ENCODE measurements around the gene ACTMAP. TPM values are rescaled to one million over a fixed set of nuclear protein-coding genes. Genes with fewer than 3 reads are reported as not detected.
"Not testable (repeated sequence)": the region's sequence is repeated elsewhere in the genome, so short reads cannot be mapped to it uniquely, and the experiment has no call there.

The ACTMAP gene
- total and polyA plus RNA-seq, 5 donors from 2014 or later = 2.1 to 5.5 (median 3.1) TPM

DNA sequence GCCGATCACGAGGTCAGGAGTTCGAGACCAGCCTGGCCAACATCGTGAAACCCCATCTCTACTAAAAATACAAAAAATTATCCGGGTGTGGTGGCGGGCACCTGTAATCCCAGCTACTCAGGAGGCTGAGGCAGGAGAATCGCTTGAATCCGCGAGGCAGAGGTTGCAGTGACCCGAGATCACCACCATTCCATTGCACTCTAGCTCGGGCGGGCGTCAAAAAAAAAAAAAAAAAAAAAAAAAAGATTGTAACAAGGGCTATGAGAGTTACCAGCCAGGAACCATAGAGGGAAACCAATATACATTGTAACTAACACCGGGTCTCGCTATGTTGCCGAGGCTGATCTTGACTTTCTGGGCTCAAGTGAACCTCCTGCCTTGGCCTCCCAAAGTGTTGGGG lies 18.0 kb downstream of the ACTMAP start:
- H3K27me3 ChIP-seq (ENCODE audit: control insufficient read depth, insufficient read depth, low read length); H3K27ac ChIP-seq (ENCODE audit: insufficient read depth, low read length, poor library complexity, severe bottlenecking); H3K27me3 Mint-ChIP-seq; H3K9me3 ChIP-seq (ENCODE audit: control insufficient read depth in 2 of 2, low read length in 2 of 2); H3K4me1 ChIP-seq (ENCODE audit: control insufficient read depth, insufficient read depth, low read length, poor library complexity, severe bottlenecking); H3K9me3 Mint-ChIP-seq; DNase-seq; H3K4me1 Mint-ChIP-seq; H3K27ac Mint-ChIP-seq; ATAC-seq (ENCODE audit: low read depth in 2 of 2); H3K4me3 ChIP-seq (ENCODE audit: low read depth, low read length); H3K4me3 Mint-ChIP-seq: not testable (repeated sequence)
- H3K36me3 Mint-ChIP-seq = peaks cover 46% of the 10 kb centered on the region
- peaks cover 73% of the 10 kb centered on the region for H3K36me3 ChIP-seq (ENCODE audit: control insufficient read depth, insufficient read depth, low read length)

GRCh38 chr19:40730065-40730464 lies 20.2 kb downstream of the ACTMAP start:
- H3K36me3 ChIP-seq (ENCODE audit: control insufficient read depth, insufficient read depth, low read length) = peaks cover 74% of the 10 kb centered on the region
- not testable (repeated sequence) for H3K4me1 Mint-ChIP-seq; H3K27ac ChIP-seq (ENCODE audit: insufficient read depth, low read length, poor library complexity, severe bottlenecking); H3K27me3 Mint-ChIP-seq; H3K9me3 Mint-ChIP-seq; H3K4me3 ChIP-seq (ENCODE audit: low read depth, low read length); H3K27ac Mint-ChIP-seq; H3K4me3 Mint-ChIP-seq; DNase-seq; H3K4me1 ChIP-seq (ENCODE audit: control insufficient read depth, insufficient read depth, low read length, poor library complexity, severe bottlenecking); H3K27me3 ChIP-seq (ENCODE audit: control insufficient read depth, insufficient read depth, low read length); H3K9me3 ChIP-seq (ENCODE audit: control insufficient read depth in 2 of 2, low read length in 2 of 2); ATAC-seq (ENCODE audit: low read depth in 2 of 2)
- peaks cover 39% of the 10 kb centered on the region for H3K36me3 Mint-ChIP-seq

GRCh38 chr19:40726279-40726678 lies 24.0 kb downstream of the ACTMAP start:
- no peaks in the 10 kb centered on the region for H3K4me1 ChIP-seq (ENCODE audit: control insufficient read depth, insufficient read depth, low read length, poor library complexity, severe bottlenecking)
- H3K36me3 Mint-ChIP-seq = peaks cover 27% of the 10 kb centered on the region
- H3K27ac ChIP-seq (ENCODE audit: insufficient read depth, low read length, poor library complexity, severe bottlenecking) = no peak overlapping the region
- no peaks in the 10 kb centered on the region for H3K9me3 Mint-ChIP-seq
- no peak overlapping the region for H3K27ac Mint-ChIP-seq
- H3K4me3 Mint-ChIP-seq = no peak overlapping the region
- no peaks in the 10 kb centered on the region for H3K27me3 ChIP-seq (ENCODE audit: control insufficient read depth, insufficient read depth, low read length)
- DNase-seq (no peak), ATAC-seq (ENCODE audit: low read depth in 2 of 2) (no peak)
- H3K36me3 ChIP-seq (ENCODE audit: control insufficient read depth, insufficient read depth, low read length) = peaks cover 50% of the 10 kb centered on the region
- H3K4me1 Mint-ChIP-seq = peaks cover 0 to 19% (median 12%) of the 10 kb centered on the region in 4 donors
- no peaks in the 10 kb centered on the region for H3K27me3 Mint-ChIP-seq
- no peaks in the 10 kb centered on the region for H3K9me3 ChIP-seq (ENCODE audit: control insufficient read depth in 2 of 2, low read length in 2 of 2)
- H3K4me3 ChIP-seq (ENCODE audit: low read depth, low read length) = no peak overlapping the region

- Histone ChIP-seq H3K9me3 (ENCODE audit: control insufficient read depth in 2 of 2, low read length in 2 of 2) (no peaks in the 10 kb centered on the region), H3K27me3 (ENCODE audit: control insufficient read depth, insufficient read depth, low read length) (no peaks in the 10 kb centered on the region), H3K4me3 (ENCODE audit: low read depth, low read length) (no peak overlapping the region), H3K27ac (ENCODE audit: insufficient read depth, low read length, poor library complexity, severe bottlenecking) (no peak overlapping the region), H3K36me3 (ENCODE audit: control insufficient read depth, insufficient read depth, low read length) (peaks cover 36% of the 10 kb centered on the region), H3K4me1 (ENCODE audit: control insufficient read depth, insufficient read depth, low read length, poor library complexity, severe bottlenecking) (no peaks in the 10 kb centered on the region)
- Mint-ChIP-seq H3K36me3 (peaks cover 26% of the 10 kb centered on the region), H3K4me3 (peak overlapping the region in 1 of 4 donors; percentile 15), H3K4me1 (peaks cover 6 to 32% (median 20%) of the 10 kb centered on the region in 4 donors), H3K9me3 (no peaks in the 10 kb centered on the region), H3K27ac (no peak overlapping the region), H3K27me3 (no peaks in the 10 kb centered on the region)
- ATAC-seq (ENCODE audit: low read depth in 2 of 2) (no peak), DNase-seq (no peak)
These were observed 25.4 kb downstream of the ACTMAP start for GRCh38 chr19:40724855-40725254.

GRCh38 chr19:40724315-40724714 lies 26.0 kb downstream of the ACTMAP start:
- H3K9me3 ChIP-seq (ENCODE audit: control insufficient read depth in 2 of 2, low read length in 2 of 2) = no peaks in the 10 kb centered on the region
- no peak overlapping the region for H3K27ac ChIP-seq (ENCODE audit: insufficient read depth, low read length, poor library complexity, severe bottlenecking)
- H3K27me3 Mint-ChIP-seq = no peaks in the 10 kb centered on the region
- peaks cover 26% of the 10 kb centered on the region for H3K36me3 Mint-ChIP-seq
- peaks cover 32% of the 10 kb centered on the region for H3K36me3 ChIP-seq (ENCODE audit: control insufficient read depth, insufficient read depth, low read length)
- H3K27me3 ChIP-seq (ENCODE audit: control insufficient read depth, insufficient read depth, low read length) = no peaks in the 10 kb centered on the region
- no peak overlapping the region for H3K27ac Mint-ChIP-seq
- no peak overlapping the region for H3K4me3 ChIP-seq (ENCODE audit: low read depth, low read length)
- no peak for DNase-seq
- no peaks in the 10 kb centered on the region for H3K9me3 Mint-ChIP-seq
- H3K4me1 Mint-ChIP-seq = peaks cover 6 to 38% (median 22%) of the 10 kb centered on the region in 4 donors
- H3K4me1 ChIP-seq (ENCODE audit: control insufficient read depth, insufficient read depth, low read length, poor library complexity, severe bottlenecking) = peaks cover 4% of the 10 kb centered on the region
- no peak for ATAC-seq (ENCODE audit: low read depth in 2 of 2)
- peak overlapping the region in 1 of 4 donors; percentile 21 for H3K4me3 Mint-ChIP-seq

GRCh38 chr19:40723661-40724254 lies 26.5 kb downstream of the ACTMAP start:
- H3K36me3 Mint-ChIP-seq = peaks cover 26% of the 10 kb centered on the region
- H3K4me1 Mint-ChIP-seq = peaks cover 6 to 42% (median 22%) of the 10 kb centered on the region in 4 donors
- H3K4me3 ChIP-seq (ENCODE audit: low read depth, low read length) = no peak overlapping the region
- no peaks in the 10 kb centered on the region for H3K9me3 ChIP-seq (ENCODE audit: control insufficient read depth in 2 of 2, low read length in 2 of 2)
- peak overlapping the region in 2 of 4 donors; percentile 31 to 68 for H3K4me3 Mint-ChIP-seq
- peaks cover 10% of the 10 kb centered on the region for H3K4me1 ChIP-seq (ENCODE audit: control insufficient read depth, insufficient read depth, low read length, poor library complexity, severe bottlenecking)
- DNase-seq (no peak), ATAC-seq (ENCODE audit: low read depth in 2 of 2) (no peak)
- no peak overlapping the region for H3K27ac Mint-ChIP-seq
- H3K27me3 Mint-ChIP-seq = no peaks in the 10 kb centered on the region
- H3K27me3 ChIP-seq (ENCODE audit: control insufficient read depth, insufficient read depth, low read length) = no peaks in the 10 kb centered on the region
- H3K36me3 ChIP-seq (ENCODE audit: control insufficient read depth, insufficient read depth, low read length) = peaks cover 27% of the 10 kb centered on the region
- no peak overlapping the region for H3K27ac ChIP-seq (ENCODE audit: insufficient read depth, low read length, poor library complexity, severe bottlenecking)
- no peaks in the 10 kb centered on the region for H3K9me3 Mint-ChIP-seq

- H3K36me3 Mint-ChIP-seq = peaks cover 18% of the 10 kb centered on the region
- ATAC-seq (ENCODE audit: low read depth in 2 of 2) (no peak), DNase-seq (no peak)
- H3K4me1 Mint-ChIP-seq = peaks cover 11 to 54% (median 30%) of the 10 kb centered on the region in 4 donors
- no peak overlapping the region for H3K27ac ChIP-seq (ENCODE audit: insufficient read depth, low read length, poor library complexity, severe bottlenecking)
- no peaks in the 10 kb centered on the region for H3K9me3 ChIP-seq (ENCODE audit: control insufficient read depth in 2 of 2, low read length in 2 of 2)
- H3K27me3 Mint-ChIP-seq = no peaks in the 10 kb centered on the region
- H3K9me3 Mint-ChIP-seq = no peaks in the 10 kb centered on the region
- H3K36me3 ChIP-seq (ENCODE audit: control insufficient read depth, insufficient read depth, low read length) = peaks cover 18% of the 10 kb centered on the region
- peak overlapping the region in 1 of 4 donors; percentile 57 for H3K4me3 Mint-ChIP-seq
- peak overlapping the region in 2 of 3 donors; percentile 28 to 35 for H3K27ac Mint-ChIP-seq
- H3K4me3 ChIP-seq (ENCODE audit: low read depth, low read length) = no peak overlapping the region
- H3K4me1 ChIP-seq (ENCODE audit: control insufficient read depth, insufficient read depth, low read length, poor library complexity, severe bottlenecking) = peaks cover 26% of the 10 kb centered on the region
- H3K27me3 ChIP-seq (ENCODE audit: control insufficient read depth, insufficient read depth, low read length) = no peaks in the 10 kb centered on the region
These were observed 28.2 kb downstream of the ACTMAP start for GRCh38 chr19:40721936-40722661.

DNA sequence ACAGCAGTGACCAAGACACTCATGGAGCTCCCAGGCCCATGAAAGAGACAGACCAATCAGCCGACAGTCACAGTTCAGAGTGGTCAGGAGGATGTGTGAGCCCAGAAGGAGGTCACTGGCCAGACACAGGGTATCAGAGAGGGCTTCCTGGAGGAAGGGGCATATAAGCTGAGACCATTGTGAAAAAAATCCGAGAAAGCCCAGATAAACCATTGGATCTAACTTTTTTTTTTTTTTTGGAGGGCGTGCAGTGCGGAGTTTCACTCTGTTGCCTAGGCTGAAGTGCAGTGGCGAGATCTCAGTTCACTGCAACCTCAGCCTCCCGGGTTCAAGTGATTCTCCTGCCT lies 29.2 kb downstream of the ACTMAP start:
- peak overlapping the region in 3 of 4 donors; percentile 24 to 98 (median 58) for H3K4me3 Mint-ChIP-seq
- Histone ChIP-seq H3K27ac (ENCODE audit: insufficient read depth, low read length, poor library complexity, severe bottlenecking) (no peak overlapping the region), H3K4me3 (ENCODE audit: low read depth, low read length) (no peak overlapping the region), H3K4me1 (ENCODE audit: control insufficient read depth, insufficient read depth, low read length, poor library complexity, severe bottlenecking) (peaks cover 32% of the 10 kb centered on the region), H3K27me3 (ENCODE audit: control insufficient read depth, insufficient read depth, low read length) (no peaks in the 10 kb centered on the region), H3K36me3 (ENCODE audit: control insufficient read depth, insufficient read depth, low read length) (peaks cover 11% of the 10 kb centered on the region), H3K9me3 (ENCODE audit: control insufficient read depth in 2 of 2, low read length in 2 of 2) (no peaks in the 10 kb centered on the region)
- ATAC-seq (ENCODE audit: low read depth in 2 of 2) = no peak
- peak overlapping the region in 2 of 3 donors; percentile 81 to 88 for H3K27ac Mint-ChIP-seq
- DNase-seq = no peak
- H3K4me1 Mint-ChIP-seq = peaks cover 11 to 61% (median 34%) of the 10 kb centered on the region in 4 donors
- H3K27me3 Mint-ChIP-seq = no peaks in the 10 kb centered on the region
- H3K9me3 Mint-ChIP-seq = no peaks in the 10 kb centered on the region
- peaks cover 18% of the 10 kb centered on the region for H3K36me3 Mint-ChIP-seq
